HG02610 (cell line): ENCODE data around the gene CYP39A1.
"Not testable (repeated sequence)": the region's sequence is repeated elsewhere in the genome, so short reads cannot be mapped to it uniquely, and the experiment has no call there.

ENCODE experiments used
- ATAC-seq: cut with Tn5 transposase; IDR thresholded peaks from one replicate; pipeline ENCODE4 v1.9.1; 2021; ENCODE audit warnings: mild to moderate bottlenecking, moderate library complexity; ENCODE audit not compliant: unreplicated experiment

Gene CYP39A1

GRCh38 chr6:46648869-46649492 is 3.6 kb downstream of the CYP39A1 start:
- no peak for ATAC-seq

- not testable (repeated sequence) for ATAC-seq
Observed at GRCh38 chr6:46648108-46648507, 4.5 kb downstream of the CYP39A1 start.

GRCh38 chr6:46645265-46645664 is 7.4 kb downstream of the CYP39A1 start:
- no peak for ATAC-seq

GRCh38 chr6:46642928-46643751 is 9.5 kb downstream of the CYP39A1 start:
- no peak for ATAC-seq

GRCh38 chr6:46638650-46639049 is 14.0 kb downstream of the CYP39A1 start:
- ATAC-seq = no peak

- ATAC-seq = no peak
Observed at GRCh38 chr6:46637933-46638332, 14.7 kb downstream of the CYP39A1 start.

GRCh38 chr6:46637145-46637544 is 15.5 kb downstream of the CYP39A1 start:
- no peak for ATAC-seq

- ATAC-seq = no peak
Observed at GRCh38 chr6:46635462-46635861, 17.2 kb downstream of the CYP39A1 start.

GRCh38 chr6:46632053-46632452 is 20.6 kb downstream of the CYP39A1 start:
- ATAC-seq = no peak

GRCh38 chr6:46629691-46630090 is 22.9 kb downstream of the CYP39A1 start:
- ATAC-seq = no peak

- no peak for ATAC-seq
Observed at GRCh38 chr6:46628976-46629375, 23.6 kb downstream of the CYP39A1 start.

- no peak for ATAC-seq
Observed at GRCh38 chr6:46628498-46628897, 24.1 kb downstream of the CYP39A1 start.

GRCh38 chr6:46626976-46627375 is 25.6 kb downstream of the CYP39A1 start:
- no peak for ATAC-seq

- no peak for ATAC-seq
Observed at GRCh38 chr6:46626228-46626909, 26.2 kb downstream of the CYP39A1 start.

GRCh38 chr6:46618726-46619125 is 33.9 kb downstream of the CYP39A1 start:
- no peak for ATAC-seq

- ATAC-seq = no peak
Observed at GRCh38 chr6:46612645-46613044, 40.0 kb downstream of the CYP39A1 start.

- no peak for ATAC-seq
Observed at GRCh38 chr6:46610862-46611553, 41.6 kb downstream of the CYP39A1 start.

- ATAC-seq = no peak
Observed at GRCh38 chr6:46606338-46606737, 46.3 kb downstream of the CYP39A1 start.

- ATAC-seq = no peak
Observed at GRCh38 chr6:46605091-46605797, 47.4 kb downstream of the CYP39A1 start.

- ATAC-seq = no peak
Observed at GRCh38 chr6:46598215-46598614, 54.4 kb downstream of the CYP39A1 start.

GRCh38 chr6:46592740-46593139 is 59.9 kb downstream of the CYP39A1 start:
- no peak for ATAC-seq
